NB4 (cell line): Measurements from ENCODE around the gene SCAF1.

Experiments
- DNase-seq: peaks from one replicate; pipeline ENCODE4 v3.0.0; 2010; ENCODE audit warnings: low read depth
- H3K4me3 ChIP-seq: one replicate; pipeline ENCODE4 v1.5.1; 2011; ENCODE audit warnings: mild to moderate bottlenecking, low read depth, low read length, moderate library complexity
- CTCF ChIP-seq: IDR thresholded peaks from one replicate; pipeline ENCODE4 v1.5.1; 2012; ENCODE audit warnings: low read depth, low read length
- MYC ChIP-seq: IDR thresholded peaks from 2 replicates; pipeline ENCODE4 v1.6.1; 2011; ENCODE audit warnings: low read depth, low read length
- POLR2A ChIP-seq: IDR thresholded peaks from 2 replicates; pipeline ENCODE4 v1.6.1; 2011; ENCODE audit warnings: mild to moderate bottlenecking; ENCODE audit not compliant: insufficient read length; ENCODE audit errors: extremely low read depth
- TF ChIP-seq, protein P1 (sequence below): IDR thresholded peaks from 2 replicates; pipeline ENCODE4 v1.6.1; 2011; ENCODE audit warnings: low read depth, low read length

Gene SCAF1

DNA sequence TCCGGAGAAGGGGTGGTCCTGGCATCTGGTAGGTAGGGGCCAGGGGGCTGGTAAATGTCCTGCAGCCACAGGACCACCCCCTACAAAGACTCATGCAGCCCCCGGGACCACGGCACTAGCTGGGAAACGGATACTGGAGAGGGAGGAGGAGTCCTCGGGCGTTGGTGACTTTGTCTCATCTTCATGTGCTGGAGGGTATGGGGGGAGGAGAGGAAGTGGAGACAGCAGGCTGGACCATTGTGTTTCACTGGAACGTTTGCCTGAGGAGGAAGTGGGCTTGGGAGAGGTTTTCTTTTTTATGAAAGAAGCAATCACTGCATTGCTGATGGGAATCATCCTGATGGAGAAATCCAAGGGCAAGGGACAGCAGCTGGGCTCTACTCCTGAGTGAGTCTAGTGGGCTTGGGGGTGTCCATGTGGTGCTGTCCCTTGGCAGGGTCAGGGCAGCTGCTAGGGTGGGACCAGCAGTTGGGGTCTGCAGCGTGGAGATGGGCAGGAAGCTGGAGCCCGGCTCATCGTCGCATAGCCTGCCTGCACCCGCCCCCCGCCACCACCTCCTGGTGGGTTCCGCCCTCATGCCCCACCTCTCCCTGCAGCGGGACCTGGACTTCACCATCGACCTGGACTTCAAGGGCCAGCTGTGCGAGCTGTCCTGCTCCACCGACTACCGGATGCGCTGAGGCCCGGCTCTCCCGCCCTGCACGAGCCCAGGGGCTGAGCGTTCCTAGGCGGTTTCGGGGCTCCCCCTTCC, 45.7 kb downstream of the SCAF1 start:
- H3K4me3 ChIP-seq: no peak overlapping the region
- no peak for TF ChIP-seq MYC
- TF ChIP-seq CTCF: no peak
- TF ChIP-seq, protein P1, sequence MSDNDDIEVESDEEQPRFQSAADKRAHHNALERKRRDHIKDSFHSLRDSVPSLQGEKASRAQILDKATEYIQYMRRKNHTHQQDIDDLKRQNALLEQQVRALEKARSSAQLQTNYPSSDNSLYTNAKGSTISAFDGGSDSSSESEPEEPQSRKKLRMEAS: no peak
- no peak for TF ChIP-seq POLR2A
- DNase-seq: no peak

GRCh38 chr19:49688531-49689132, 46.6 kb downstream of the SCAF1 start:
- DNase-seq: no peak
- TF ChIP-seq POLR2A: no peak
- TF ChIP-seq, protein P1: no peak
- no peak for TF ChIP-seq CTCF
- no peak for TF ChIP-seq MYC
- H3K4me3 ChIP-seq: no peak overlapping the region

DNA sequence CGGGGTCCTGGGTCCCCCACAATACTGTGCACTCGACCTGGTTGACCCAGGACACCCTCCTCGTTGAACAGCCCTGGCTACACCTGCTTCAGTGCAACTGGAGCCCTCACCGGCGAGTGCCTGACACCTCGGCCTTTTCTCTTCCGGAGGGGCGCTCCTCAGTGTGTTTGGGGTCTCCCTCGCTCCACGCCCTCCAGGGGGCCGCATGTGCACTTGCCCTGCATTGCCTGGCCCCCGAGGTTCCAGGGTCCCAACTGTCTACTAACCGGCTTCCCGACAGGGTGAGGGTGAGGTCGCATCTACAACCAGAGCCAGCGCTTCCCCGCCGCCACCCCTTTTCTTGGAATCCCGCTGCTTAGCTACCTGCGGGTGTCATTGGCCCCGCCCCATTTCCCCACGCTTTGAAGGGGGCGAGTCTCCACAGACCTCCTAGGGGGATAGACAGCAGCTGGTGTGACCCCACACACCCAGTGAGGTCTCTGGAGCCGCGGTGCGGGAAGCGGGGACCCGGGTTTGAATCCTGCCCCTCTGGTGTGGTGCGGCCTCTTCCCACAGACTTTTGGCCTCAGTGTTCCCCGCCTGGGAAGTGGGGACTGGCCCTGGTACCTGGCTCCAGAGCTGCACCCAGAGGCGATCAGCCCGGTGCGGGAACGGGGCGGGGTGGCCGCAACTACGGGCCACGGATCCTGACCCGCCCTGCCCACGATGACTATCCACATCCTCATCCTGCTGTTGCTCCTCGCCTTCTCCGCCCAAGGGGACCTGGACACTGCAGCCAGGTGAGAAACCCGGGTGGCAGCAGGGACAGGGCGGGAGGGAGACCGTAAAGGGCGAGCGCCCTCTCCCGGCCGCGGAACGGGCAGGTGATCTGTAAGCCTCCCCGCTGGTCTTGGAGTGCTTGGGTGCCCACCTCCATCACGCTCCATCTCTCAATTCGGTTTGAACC, 47.4 kb downstream of the SCAF1 start, which contains the start of gene ADM5:
Gene ADM5, plus strand, starts transcription at position 462 of the 946 bp plus-strand sequence. Its CDS starts 244 bp downstream, at position 706.
- H3K4me3 ChIP-seq: no peak within 1 kb of the TSS
- TF ChIP-seq CTCF (no peak), POLR2A (peak; percentile 16)
- DNase-seq: peak; percentile 21

DNA sequence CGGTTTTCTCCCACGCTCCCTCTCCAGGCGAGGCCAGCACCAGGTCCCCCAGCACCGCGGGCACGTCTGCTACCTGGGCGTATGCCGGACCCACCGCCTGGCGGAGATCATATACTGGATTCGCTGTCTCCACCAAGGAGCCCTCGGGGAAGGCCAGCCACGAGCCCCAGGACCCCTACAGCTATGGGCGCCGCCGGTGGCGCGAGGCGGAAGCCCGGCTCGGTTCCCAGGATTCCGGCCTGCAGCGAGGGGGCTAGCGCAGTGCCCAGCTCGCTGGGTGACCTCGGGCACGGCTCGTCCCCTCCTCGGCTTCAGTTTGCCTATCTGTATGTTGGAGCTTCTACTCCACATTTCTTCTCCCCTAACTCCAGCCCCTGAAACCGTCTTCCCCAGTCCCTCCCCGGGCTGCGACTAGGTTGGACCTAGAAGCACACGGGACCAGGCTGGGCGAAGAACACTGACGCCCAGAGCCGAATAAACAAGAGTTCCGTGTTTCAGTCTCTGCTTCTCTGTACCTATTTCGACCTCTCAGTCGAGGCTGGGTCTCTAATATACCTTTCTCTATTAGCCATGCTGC, 48.2 kb downstream of the SCAF1 start:
- DNase-seq: no peak
- no peak overlapping the region for H3K4me3 ChIP-seq
- TF ChIP-seq MYC (no peak), CTCF (no peak), POLR2A (no peak)

GRCh38 chr19:49690656-49691242, 48.7 kb downstream of the SCAF1 start, which contains the start of gene CPT1C:
TSS of gene CPT1C (plus strand) at chr19:49691116. CDS start at chr19:49692253, 1,137 bp downstream.
- TF ChIP-seq, protein P1: no peak
- no peak for TF ChIP-seq CTCF
- no peak for TF ChIP-seq MYC
- no peak for TF ChIP-seq POLR2A
- H3K4me3 ChIP-seq: no peak within 1 kb of the TSS
- peak; percentile 15 for DNase-seq
